Activated CD8-positive, alpha-beta memory T cell treated with anti-CD3 and anti-CD28 coated beads, Interleukin-2, amount 10 ng/mL, durations not matched to agents 7 days and 5 days (primary cell): ENCODE measurements around the gene TTLL13. TPM values are rescaled to one million over a fixed set of nuclear protein-coding genes. Genes with fewer than 3 reads are reported as not detected.

Source experiments
- ATAC-seq: fragments of 150-1000 bp; cut with Tn5 transposase; one replicate; pipeline ENCODE4 v1.10.0; 2021; ENCODE audit warnings: moderate library complexity
- CTCF ChIA-PET: fragments of 350-600 bp; sonication (Branson Sonifier 250); formaldehyde crosslinking; loops from one replicate; lab custom pipeline; 2021; ENCODE audit warnings: antibody characterized with exemption; lab: Charles Lee
- DNase-seq: peaks from one replicate; pipeline ENCODE4 v3.0.0-alpha.2; 2020
- H3K27ac Mint-ChIP-seq: one replicate; pipeline ENCODE4 v1.8.0; 2021; ENCODE audit warnings: mild to moderate bottlenecking, mixed read lengths
- H3K27me3 Mint-ChIP-seq: one replicate; pipeline ENCODE4 v1.8.0; 2021; ENCODE audit warnings: mixed read lengths
- H3K36me3 Mint-ChIP-seq: one replicate; pipeline ENCODE4 v1.8.0; 2021; ENCODE audit warnings: mild to moderate bottlenecking, mixed read lengths
- H3K4me1 Mint-ChIP-seq: one replicate; pipeline ENCODE4 v1.8.0; 2021; ENCODE audit warnings: mixed read lengths
- H3K4me3 Mint-ChIP-seq: one replicate; pipeline ENCODE4 v1.8.0; 2021; ENCODE audit warnings: mild to moderate bottlenecking, moderate library complexity, mixed read lengths
- H3K9me3 Mint-ChIP-seq: one replicate; pipeline ENCODE4 v1.8.0; 2022; ENCODE audit warnings: low read depth, mixed read lengths
- total RNA-seq, 2 experiments: library from RNA; stranded (reverse); gene quantifications; one replicate each; pipeline ENCODE4 v1.2.3, GENCODE V29; 2021

The TTLL13 gene
- total RNA-seq: 1 to 10 TPM in 1 of 2 experiments, under 1 TPM in 1; 0.80 to 1.1 TPM

GRCh38 chr15:90249203-90249863, at the start of gene TTLL13:
Gene TTLL13 (plus strand): TSS chr15:90249556. CDS start chr15:90250631, 1,075 bp downstream.
- H3K4me1 Mint-ChIP-seq: peaks cover 14% of the 10 kb centered on the region
- H3K27me3 Mint-ChIP-seq: no peaks in the 10 kb centered on the region
- DNase-seq: peak; percentile 83
- no peak within 1 kb of the TSS for H3K27ac Mint-ChIP-seq
- peak; percentile 82 for ATAC-seq
- CTCF ChIA-PET: interaction anchor here (0.6 to 2.9 kb wide), 8 partner anchors 8 to 44 kb away, joined by 3 to 10 read pairs (median 4); no protein-coding TSS in a partner anchor
- H3K9me3 Mint-ChIP-seq: no peaks in the 10 kb centered on the region
- peak within 1 kb of the TSS; percentile 47 for H3K4me3 Mint-ChIP-seq
- H3K36me3 Mint-ChIP-seq: no peaks in the 10 kb centered on the region

GRCh38 chr15:90200534-90201129, 48.7 kb upstream of the TTLL13 start:
- no peak for ATAC-seq
- H3K27me3 Mint-ChIP-seq: peaks cover 5% of the 10 kb centered on the region

GRCh38 chr15:90201130-90201943, 48.0 kb upstream of the TTLL13 start, which contains the start of gene SEMA4B:
Gene SEMA4B (plus strand): TSS chr15:90201330. CDS start chr15:90201579, 249 bp downstream.
- H3K27ac Mint-ChIP-seq: peak within 1 kb of the TSS; percentile 49
- H3K27me3 Mint-ChIP-seq: peaks cover 5% of the 10 kb centered on the region
- no peaks in the 10 kb centered on the region for H3K36me3 Mint-ChIP-seq
- CTCF ChIA-PET: interaction anchor here (0.5 to 2.6 kb wide), 15 partner anchors 9 to 92 kb away, joined by 3 to 11 read pairs (median 4); partner anchors contain the start of genes CIB1, GDPGP1 and NGRN
- DNase-seq (peak; percentile 81), ATAC-seq (peak; percentile 95)
- peaks cover 11% of the 10 kb centered on the region for H3K4me1 Mint-ChIP-seq
- H3K4me3 Mint-ChIP-seq: peak within 1 kb of the TSS; percentile 76
- H3K9me3 Mint-ChIP-seq: no peaks in the 10 kb centered on the region

More at GRCh38 chr15:90200534-90201129, 48.7 kb upstream of the TTLL13 start:
- no peaks in the 10 kb centered on the region for H3K9me3 Mint-ChIP-seq
- CTCF ChIA-PET: interaction anchor here (0.5 to 2.6 kb wide), 13 partner anchors 9 to 93 kb away, joined by 3 to 11 read pairs (median 4); partner anchors contain the start of genes CIB1, GDPGP1 and NGRN
- no peaks in the 10 kb centered on the region for H3K36me3 Mint-ChIP-seq
- no peak for DNase-seq
- peak overlapping the region; percentile 76 for H3K4me3 Mint-ChIP-seq
- H3K27ac Mint-ChIP-seq: peak overlapping the region; percentile 49
- peaks cover 11% of the 10 kb centered on the region for H3K4me1 Mint-ChIP-seq

GRCh38 chr15:90201944-90202375, 47.4 kb upstream of the TTLL13 start:
- DNase-seq (no peak), ATAC-seq (no peak)
- Mint-ChIP-seq H3K27ac (no peak overlapping the region), H3K9me3 (no peaks in the 10 kb centered on the region), H3K4me3 (peak overlapping the region; percentile 71), H3K4me1 (peaks cover 11% of the 10 kb centered on the region), H3K36me3 (no peaks in the 10 kb centered on the region), H3K27me3 (peaks cover 5% of the 10 kb centered on the region)
- CTCF ChIA-PET: interaction anchor here (0.8 to 2.6 kb wide), 8 partner anchors 8 to 92 kb away, joined by 3 to 11 read pairs (median 5); partner anchors contain the start of genes CIB1, GDPGP1 and NGRN

- Mint-ChIP-seq H3K9me3 (no peaks in the 10 kb centered on the region), H3K36me3 (no peaks in the 10 kb centered on the region), H3K27me3 (peaks cover 5% of the 10 kb centered on the region), H3K4me3 (peak overlapping the region; percentile 65), H3K27ac (no peak overlapping the region), H3K4me1 (peaks cover 11% of the 10 kb centered on the region)
- DNase-seq: no peak
- no peak for ATAC-seq
- CTCF ChIA-PET: interaction anchor here (1.3 to 1.8 kb wide), 2 partner anchors 9 to 59 kb away, joined by 3 to 6 read pairs; no protein-coding TSS in a partner anchor
These were observed 46.4 kb upstream of the TTLL13 start for GRCh38 chr15:90202929-90203328.

- no peak overlapping the region for H3K27ac Mint-ChIP-seq
- H3K27me3 Mint-ChIP-seq: peaks cover 5% of the 10 kb centered on the region
- H3K36me3 Mint-ChIP-seq: no peaks in the 10 kb centered on the region
- CTCF ChIA-PET: interaction anchor here (0.6 to 1.8 kb wide), 3 partner anchors 9 to 60 kb away, joined by 3 to 6 read pairs (median 3); no protein-coding TSS in a partner anchor
- H3K9me3 Mint-ChIP-seq: no peaks in the 10 kb centered on the region
- ATAC-seq (no peak), DNase-seq (no peak)
- peaks cover 11% of the 10 kb centered on the region for H3K4me1 Mint-ChIP-seq
- no peak overlapping the region for H3K4me3 Mint-ChIP-seq
These were observed 45.9 kb upstream of the TTLL13 start for GRCh38 chr15:90203473-90203872.

GRCh38 chr15:90203922-90204321, 45.4 kb upstream of the TTLL13 start:
- ATAC-seq (no peak), DNase-seq (no peak)
- H3K4me3 Mint-ChIP-seq: no peak overlapping the region
- no peaks in the 10 kb centered on the region for H3K9me3 Mint-ChIP-seq
- H3K4me1 Mint-ChIP-seq: peaks cover 14% of the 10 kb centered on the region
- CTCF ChIA-PET: interaction anchor here (0.6 kb wide), 1 partner anchor 53 kb away, joined by 3 read pairs; no protein-coding TSS in a partner anchor
- H3K27me3 Mint-ChIP-seq: peaks cover 5% of the 10 kb centered on the region
- no peak overlapping the region for H3K27ac Mint-ChIP-seq
- no peaks in the 10 kb centered on the region for H3K36me3 Mint-ChIP-seq

GRCh38 chr15:90205050-90205848, 44.1 kb upstream of the TTLL13 start:
- Mint-ChIP-seq H3K27me3 (peaks cover 5% of the 10 kb centered on the region), H3K27ac (no peak overlapping the region), H3K36me3 (no peaks in the 10 kb centered on the region), H3K9me3 (no peaks in the 10 kb centered on the region), H3K4me3 (no peak overlapping the region), H3K4me1 (peaks cover 26% of the 10 kb centered on the region)
- ATAC-seq (no peak), DNase-seq (no peak)
- CTCF ChIA-PET: interaction anchor here (1.4 kb wide), 1 partner anchor 16 kb away, joined by 3 read pairs; no protein-coding TSS in a partner anchor

- Mint-ChIP-seq H3K9me3 (no peaks in the 10 kb centered on the region), H3K36me3 (no peaks in the 10 kb centered on the region), H3K4me3 (no peak overlapping the region), H3K4me1 (peaks cover 26% of the 10 kb centered on the region), H3K27me3 (peaks cover 5% of the 10 kb centered on the region), H3K27ac (no peak overlapping the region)
- DNase-seq (no peak), ATAC-seq (no peak)
- CTCF ChIA-PET: no interaction called here
These were observed 43.5 kb upstream of the TTLL13 start for GRCh38 chr15:90205886-90206285.

GRCh38 chr15:90207252-90207651, 42.1 kb upstream of the TTLL13 start:
- ATAC-seq (no peak), DNase-seq (no peak)
- H3K27me3 Mint-ChIP-seq: peaks cover 5% of the 10 kb centered on the region
- CTCF ChIA-PET: no interaction called here
- H3K36me3 Mint-ChIP-seq: no peaks in the 10 kb centered on the region
- no peak overlapping the region for H3K4me3 Mint-ChIP-seq
- no peaks in the 10 kb centered on the region for H3K9me3 Mint-ChIP-seq
- H3K27ac Mint-ChIP-seq: no peak overlapping the region
- peaks cover 33% of the 10 kb centered on the region for H3K4me1 Mint-ChIP-seq

GRCh38 chr15:90208356-90208755, 41.0 kb upstream of the TTLL13 start:
- Mint-ChIP-seq H3K4me3 (no peak overlapping the region), H3K27me3 (no peaks in the 10 kb centered on the region), H3K9me3 (no peaks in the 10 kb centered on the region), H3K36me3 (no peaks in the 10 kb centered on the region), H3K4me1 (peaks cover 27% of the 10 kb centered on the region), H3K27ac (no peak overlapping the region)
- no peak for ATAC-seq
- DNase-seq: no peak
- CTCF ChIA-PET: interaction anchor here (0.8 to 0.9 kb wide), 2 partner anchors 11 to 65 kb away, joined by 3 to 4 read pairs; no protein-coding TSS in a partner anchor

- no peak overlapping the region for H3K4me3 Mint-ChIP-seq
- peaks cover 28% of the 10 kb centered on the region for H3K4me1 Mint-ChIP-seq
- peak; percentile 59 for DNase-seq
- no peaks in the 10 kb centered on the region for H3K9me3 Mint-ChIP-seq
- H3K27me3 Mint-ChIP-seq: no peaks in the 10 kb centered on the region
- H3K36me3 Mint-ChIP-seq: no peaks in the 10 kb centered on the region
- ATAC-seq: peak; percentile 75
- CTCF ChIA-PET: interaction anchor here (1.2 kb wide), 1 partner anchor 9 kb away, joined by 4 read pairs; the partner anchor contains the start of gene SEMA4B
- H3K27ac Mint-ChIP-seq: peak overlapping the region; percentile 63
These were observed 39.8 kb upstream of the TTLL13 start for GRCh38 chr15:90209591-90209990.
